Measurements from ENCODE around the gene MRPS24. TPM values are rescaled to one million over a fixed set of nuclear protein-coding genes. Genes with fewer than 3 reads are reported as not detected.
A peak's percentile ranks its signal among the peaks of the same experiment; 100 is the strongest.
"Not testable (repeated sequence)": the region's sequence is repeated elsewhere in the genome, so short reads cannot be mapped to it uniquely, and the experiment has no call there.

MRPS24 gene
- total RNA-seq, 1 donor from 2014 or later, result 168 TPM

GRCh38 chr7:43905209-43905946, 36.1 kb upstream of the MRPS24 start:
- DNase-seq (ENCODE audit: low read depth), result no peak
- no peak for TF ChIP-seq CTCF (IDR thresholded peaks at IDR 0.05; ENCODE audit: insufficient read depth, low read length, poor library complexity, severe bottlenecking)
- no peaks in the 10 kb centered on the region for H3K36me3 ChIP-seq (ENCODE audit: control insufficient read depth, insufficient read depth, low read length)
- H3K4me3 ChIP-seq (ENCODE audit: low read depth, low read length), result peak overlapping the region; percentile 54
- no peaks in the 10 kb centered on the region for H3K27me3 ChIP-seq (ENCODE audit: control insufficient read depth, insufficient read depth, low read length)

- no peak overlapping the region for H3K4me3 ChIP-seq (ENCODE audit: low read depth, low read length)
- no peaks in the 10 kb centered on the region for H3K36me3 ChIP-seq (ENCODE audit: control insufficient read depth, insufficient read depth, low read length)
- DNase-seq (ENCODE audit: low read depth), result no peak
- TF ChIP-seq CTCF (IDR thresholded peaks at IDR 0.05; ENCODE audit: insufficient read depth, low read length, poor library complexity, severe bottlenecking), result no peak
- no peaks in the 10 kb centered on the region for H3K27me3 ChIP-seq (ENCODE audit: control insufficient read depth, insufficient read depth, low read length)
These were observed 35.4 kb upstream of the MRPS24 start for GRCh38 chr7:43904533-43905208.

- DNase-seq (ENCODE audit: low read depth), result no peak
- H3K36me3 ChIP-seq (ENCODE audit: control insufficient read depth, insufficient read depth, low read length), result no peaks in the 10 kb centered on the region
- no peak for TF ChIP-seq CTCF (IDR thresholded peaks at IDR 0.05; ENCODE audit: insufficient read depth, low read length, poor library complexity, severe bottlenecking)
- H3K4me3 ChIP-seq (ENCODE audit: low read depth, low read length), result no peak overlapping the region
- H3K27me3 ChIP-seq (ENCODE audit: control insufficient read depth, insufficient read depth, low read length), result no peaks in the 10 kb centered on the region
These were observed 33.3 kb upstream of the MRPS24 start for GRCh38 chr7:43902542-43903054.

GRCh38 chr7:43898571-43898970, 29.3 kb upstream of the MRPS24 start:
- H3K4me3 ChIP-seq (ENCODE audit: low read depth, low read length); H3K27me3 ChIP-seq (ENCODE audit: control insufficient read depth, insufficient read depth, low read length); DNase-seq (ENCODE audit: low read depth); H3K36me3 ChIP-seq (ENCODE audit: control insufficient read depth, insufficient read depth, low read length): not testable (repeated sequence)

- no peaks in the 10 kb centered on the region for H3K27me3 ChIP-seq (ENCODE audit: control insufficient read depth, insufficient read depth, low read length)
- no peak overlapping the region for H3K4me3 ChIP-seq (ENCODE audit: low read depth, low read length)
- DNase-seq (ENCODE audit: low read depth), result no peak
These were observed 26.6 kb upstream of the MRPS24 start for GRCh38 chr7:43895847-43896415.

More at GRCh38 chr7:43895847-43896415, 26.6 kb upstream of the MRPS24 start:
- no peak for TF ChIP-seq CTCF (IDR thresholded peaks at IDR 0.05; ENCODE audit: insufficient read depth, low read length, poor library complexity, severe bottlenecking)
- H3K36me3 ChIP-seq (ENCODE audit: control insufficient read depth, insufficient read depth, low read length), result no peaks in the 10 kb centered on the region
